HG02852 (cell line): Measurements from ENCODE around the gene MAP3K8.
"Not testable (repeated sequence)": the region's sequence is repeated elsewhere in the genome, so short reads cannot be mapped to it uniquely, and the experiment has no call there.

ENCODE experiments used
- ATAC-seq: cut with Tn5 transposase; IDR thresholded peaks from one replicate; pipeline ENCODE4 v1.9.1; 2021; ENCODE audit warnings: mild to moderate bottlenecking, moderate library complexity; ENCODE audit not compliant: unreplicated experiment

The MAP3K8 gene

DNA sequence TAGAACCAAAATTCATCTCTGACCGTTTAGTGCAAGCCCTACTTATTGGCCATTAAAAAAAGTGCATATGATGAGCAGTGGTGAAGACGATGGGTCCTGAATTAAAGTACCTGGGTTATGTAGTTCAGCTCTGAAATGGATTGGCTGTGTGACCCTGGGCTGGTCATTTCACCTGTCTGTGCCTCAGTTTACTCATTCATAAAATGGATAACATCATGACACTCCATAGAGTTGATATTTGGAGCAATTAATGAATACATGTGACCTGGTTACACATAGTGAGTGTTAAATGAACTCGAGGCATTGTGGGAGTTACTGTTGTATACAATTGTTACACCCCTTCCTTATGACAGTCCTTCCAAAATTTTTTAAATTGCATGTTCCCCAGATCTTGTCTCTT lies 9.1 kb downstream of the MAP3K8 start:
- no peak for ATAC-seq

GRCh38 chr10:30445711-30446110 lies 11.7 kb downstream of the MAP3K8 start:
- ATAC-seq = no peak

- ATAC-seq = no peak
Observed at GRCh38 chr10:30447125-30447799, 13.3 kb downstream of the MAP3K8 start.

DNA sequence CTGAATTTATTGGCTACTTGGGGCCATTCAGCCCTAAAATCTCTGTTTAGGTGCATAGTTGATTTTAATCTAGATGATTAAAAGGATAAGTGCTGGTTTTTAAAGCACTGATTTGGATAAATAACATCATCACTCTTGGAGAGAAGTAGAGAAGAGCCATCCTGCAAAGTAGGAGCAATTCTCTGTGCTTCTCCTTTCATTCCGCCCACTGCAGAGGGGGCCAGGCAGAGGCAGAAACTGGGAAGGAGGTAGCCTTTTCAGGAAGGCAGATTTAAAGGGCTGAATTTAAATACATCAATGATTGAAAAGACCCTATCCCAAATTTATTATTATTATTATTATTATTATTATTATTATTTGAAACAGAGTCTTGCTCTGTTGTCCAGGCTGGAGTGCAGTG lies 14.1 kb downstream of the MAP3K8 start:
- ATAC-seq = no peak

GRCh38 chr10:30453764-30454527 lies 20.0 kb downstream of the MAP3K8 start:
- no peak for ATAC-seq

GRCh38 chr10:30454744-30455510 lies 20.9 kb downstream of the MAP3K8 start:
- no peak for ATAC-seq

DNA sequence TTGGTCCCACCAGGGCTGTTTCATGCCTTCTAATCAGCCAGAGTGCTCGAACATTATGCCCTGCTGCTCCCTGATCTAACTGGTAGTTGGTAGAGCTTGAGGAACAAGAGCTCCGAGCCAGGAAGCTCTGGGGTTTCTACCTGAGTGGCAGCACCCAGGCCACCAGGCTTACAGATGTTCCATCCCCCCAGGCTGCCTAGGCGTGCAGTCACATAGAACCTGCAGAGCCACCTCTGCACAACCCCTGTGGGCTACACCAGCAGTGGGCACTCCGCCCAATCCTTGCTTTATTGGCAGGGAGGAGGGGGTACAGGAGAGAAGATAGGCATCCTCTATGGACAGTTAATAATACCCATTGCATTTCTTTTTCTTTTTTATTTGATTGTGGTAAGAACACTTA lies 21.8 kb downstream of the MAP3K8 start:
- no peak for ATAC-seq

DNA sequence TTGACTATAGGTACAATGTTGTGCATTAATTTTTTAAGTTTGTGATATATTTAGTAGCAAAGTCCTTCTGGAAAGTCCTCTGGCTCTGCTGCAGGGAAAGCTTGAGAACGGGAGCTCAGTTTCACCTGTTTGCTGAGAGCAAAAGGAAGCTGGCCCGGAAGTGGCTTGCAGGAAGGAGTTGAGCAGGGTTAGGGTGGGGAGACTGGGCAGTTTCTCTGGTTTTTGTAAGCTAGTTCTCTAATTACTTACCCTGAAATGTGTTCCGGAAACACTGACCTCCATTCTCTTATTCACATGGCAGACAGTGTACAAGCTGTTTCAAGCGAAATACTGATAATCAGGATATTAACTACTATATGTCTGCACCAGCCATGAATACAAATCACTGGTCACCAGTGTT lies 22.3 kb downstream of the MAP3K8 start:
- ATAC-seq = peak; percentile 90

- no peak for ATAC-seq
Observed at GRCh38 chr10:30459283-30459682, 25.3 kb downstream of the MAP3K8 start.

DNA sequence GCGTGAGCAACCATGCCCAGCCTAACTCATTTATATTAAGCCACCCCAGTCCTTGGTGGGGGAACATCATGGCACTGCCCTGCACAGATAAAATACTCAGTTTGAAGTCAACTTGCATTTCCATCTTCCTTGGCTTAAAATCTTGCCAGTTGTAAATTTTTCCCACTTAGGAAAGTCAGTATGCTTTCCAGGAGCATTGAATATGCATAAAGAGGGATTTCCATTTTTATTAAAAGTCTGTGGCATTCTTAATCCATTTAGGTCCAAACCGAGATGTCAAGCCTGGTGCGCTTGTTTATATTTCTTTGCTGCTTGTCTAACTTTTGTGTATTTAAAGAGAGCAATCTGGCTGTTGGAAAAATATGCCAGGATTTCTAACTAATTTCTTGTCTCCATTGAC lies 26.1 kb downstream of the MAP3K8 start:
- ATAC-seq = no peak

DNA sequence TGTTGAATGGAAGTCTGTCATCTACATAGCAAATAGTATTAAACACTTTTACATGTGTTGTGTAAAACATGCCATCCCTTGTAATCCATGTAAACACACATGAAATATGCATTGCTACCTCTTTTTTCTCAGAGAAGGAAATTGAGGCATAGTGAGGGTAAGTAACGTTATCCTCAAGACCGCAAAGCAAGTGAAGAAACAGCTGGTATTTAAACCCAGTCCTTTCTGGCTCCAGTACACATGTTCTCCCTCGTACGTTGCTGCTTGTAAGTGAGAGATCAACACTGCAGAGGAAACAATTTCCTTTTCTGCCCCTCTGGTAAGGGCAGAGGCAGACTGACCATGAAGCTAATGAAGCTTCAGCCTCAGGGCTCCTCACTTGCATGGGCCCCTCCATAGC lies 28.5 kb downstream of the MAP3K8 start:
- no peak for ATAC-seq

GRCh38 chr10:30463944-30464451 lies 30.0 kb downstream of the MAP3K8 start:
- ATAC-seq = no peak

DNA sequence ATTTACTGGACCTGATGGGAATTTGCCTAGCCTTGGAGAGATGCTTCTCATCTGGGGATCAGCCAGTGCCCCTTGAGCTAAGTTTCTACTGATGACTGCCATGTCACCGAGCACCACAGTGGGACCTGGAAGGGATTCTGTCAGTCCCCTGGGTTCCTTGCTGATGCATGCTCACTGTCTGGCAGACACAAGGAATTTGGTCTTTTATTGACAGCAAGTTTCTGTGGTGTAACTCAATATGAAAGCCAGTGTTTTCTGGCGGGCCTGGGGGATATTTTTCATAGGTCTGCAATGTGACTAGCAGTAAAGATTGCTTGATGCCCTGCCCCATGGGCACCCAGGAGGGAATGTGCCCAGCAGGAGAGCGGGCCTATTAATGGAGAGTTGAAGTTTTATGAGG lies 30.7 kb downstream of the MAP3K8 start:
- no peak for ATAC-seq

DNA sequence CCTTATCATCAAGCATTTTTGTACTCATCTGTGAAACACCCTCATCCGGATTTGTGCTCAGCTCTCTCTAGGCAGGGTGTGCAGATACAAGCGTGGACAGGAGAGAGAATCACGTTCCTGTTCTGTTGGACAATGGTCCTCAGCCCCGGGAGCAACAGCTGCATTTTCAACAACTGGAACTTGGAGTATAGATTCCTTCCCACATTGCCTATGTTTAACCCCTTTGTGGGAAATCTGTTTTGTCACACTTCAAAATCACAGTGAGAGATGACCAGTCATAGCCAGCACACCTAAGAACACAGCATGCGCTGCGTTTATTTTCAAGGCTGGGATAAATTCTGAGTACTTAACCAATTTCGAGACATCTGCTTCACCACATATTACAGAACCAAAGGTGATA lies 32.5 kb downstream of the MAP3K8 start:
- ATAC-seq = no peak

GRCh38 chr10:30467651-30468338 lies 33.8 kb downstream of the MAP3K8 start:
- ATAC-seq = peak; percentile 85

GRCh38 chr10:30472414-30473155 lies 38.6 kb downstream of the MAP3K8 start:
- ATAC-seq = no peak

- ATAC-seq = not testable (repeated sequence)
Observed at GRCh38 chr10:30475515-30475914, 41.5 kb downstream of the MAP3K8 start.

DNA sequence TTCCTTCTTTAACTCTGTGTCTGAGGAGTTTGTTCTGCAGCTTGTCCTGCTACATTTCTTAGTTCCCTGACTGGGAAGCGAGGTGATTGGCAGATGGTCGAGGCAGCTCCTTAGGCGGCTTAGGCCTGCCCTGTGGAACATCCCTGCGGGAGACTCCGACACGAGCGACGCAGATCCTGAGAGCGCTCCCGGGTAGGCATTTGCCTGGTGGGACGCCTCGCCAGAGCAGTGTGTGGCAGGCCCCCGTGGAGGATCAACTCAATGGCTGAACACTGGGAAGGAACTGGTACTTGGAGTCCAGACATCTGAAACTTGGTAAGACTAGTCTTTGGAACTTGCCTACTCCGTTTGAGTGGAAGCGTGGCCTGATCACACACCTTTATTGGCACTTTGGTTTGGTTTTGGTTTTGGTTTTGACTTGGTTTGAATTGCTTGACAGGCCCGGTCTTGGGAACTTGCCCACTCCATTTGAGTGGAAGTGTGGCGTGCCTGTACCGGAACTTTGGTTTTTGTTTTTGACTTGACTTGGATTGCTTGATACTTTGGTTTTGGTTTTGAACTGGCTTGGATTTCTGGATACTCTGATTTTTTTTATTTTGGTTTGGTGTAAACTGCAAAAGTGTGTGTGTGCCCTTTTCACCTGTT lies 42.6 kb downstream of the MAP3K8 start:
- no peak for ATAC-seq

DNA sequence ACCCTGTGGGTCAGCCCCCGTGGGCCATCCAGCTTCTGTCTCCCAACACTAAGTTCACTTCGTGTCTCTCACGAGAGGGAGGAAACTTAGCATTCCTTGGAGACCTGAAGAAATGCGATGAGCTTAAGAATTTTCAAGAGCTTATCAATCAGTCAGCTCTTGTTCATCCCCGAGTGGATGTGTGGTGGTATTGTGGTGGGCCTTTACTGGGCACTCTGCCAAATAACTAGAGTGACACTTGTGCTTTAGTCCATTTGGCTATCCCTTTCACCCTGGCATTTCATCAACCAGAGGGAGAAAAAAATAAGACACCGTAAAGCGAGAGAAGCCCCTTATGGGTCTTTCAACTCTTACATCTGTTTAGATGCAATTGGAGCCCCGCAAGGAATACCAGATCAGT lies 45.5 kb downstream of the MAP3K8 start:
- ATAC-seq = not testable (repeated sequence)

GRCh38 chr10:30481603-30482002 lies 47.6 kb downstream of the MAP3K8 start:
- ATAC-seq = no peak
